HUES6 (cell line): ENCODE results near the gene CTSV.
A peak's percentile ranks its signal among the peaks of the same experiment; 100 is the strongest.
"Not testable (repeated sequence)": the region's sequence is repeated elsewhere in the genome, so short reads cannot be mapped to it uniquely, and the experiment has no call there.

ENCODE experiments used
- H3K27ac ChIP-seq: 2 replicates; pipeline ENCODE4 v1.7.0; 2013; ENCODE audit warnings: low read depth, mild to moderate bottlenecking, low read length, inconsistent platforms
- H3K27me3 ChIP-seq: 2 replicates; pipeline ENCODE4 v1.6.1; 2013; ENCODE audit warnings: low read length; ENCODE audit not compliant: control insufficient read depth, insufficient read depth
- H3K36me3 ChIP-seq: 2 replicates; pipeline ENCODE4 v1.6.1; 2013; ENCODE audit warnings: low read length; ENCODE audit not compliant: control insufficient read depth, insufficient read depth
- H3K4me1 ChIP-seq: 2 replicates; pipeline ENCODE4 v1.6.1; 2013; ENCODE audit warnings: low read length; ENCODE audit not compliant: control insufficient read depth, insufficient read depth
- H3K4me3 ChIP-seq: 2 replicates; pipeline ENCODE4 v1.5.1; 2013; ENCODE audit warnings: low read depth, low read length
- H3K9ac ChIP-seq: one replicate; pipeline ENCODE4 v1.6.1; 2013; ENCODE audit warnings: mild to moderate bottlenecking, low read length
- H3K9me3 ChIP-seq: 2 replicates; pipeline ENCODE4 v1.6.1; 2013; ENCODE audit warnings: low read depth, low read length; ENCODE audit not compliant: control insufficient read depth, insufficient read depth

Gene CTSV

GRCh38 chr9:97070325-97070724 is 31.4 kb upstream of the CTSV start:
- not testable (repeated sequence) for H3K4me1 ChIP-seq, H3K9me3 ChIP-seq, H3K27ac ChIP-seq, H3K27me3 ChIP-seq, H3K9ac ChIP-seq, H3K36me3 ChIP-seq, H3K4me3 ChIP-seq

DNA sequence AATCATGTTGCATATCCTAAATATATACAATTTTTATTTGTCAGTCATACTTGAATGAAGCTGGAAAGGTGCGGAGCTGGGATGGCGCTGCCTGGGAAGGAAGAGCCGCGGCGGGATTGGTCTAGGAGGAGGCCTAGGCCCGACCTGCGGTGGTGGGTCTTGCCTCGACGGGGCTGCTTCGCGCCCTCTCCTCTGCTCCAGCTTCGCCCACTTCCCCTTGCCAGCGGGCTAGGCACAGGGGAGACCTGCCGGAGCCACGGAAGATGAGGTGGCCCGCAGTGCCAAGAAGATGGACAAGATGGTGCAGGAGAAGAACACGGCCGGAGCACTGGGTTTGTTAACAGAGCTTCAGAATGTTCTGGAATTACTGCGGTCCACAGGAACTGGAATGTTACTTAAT is 28.5 kb upstream of the CTSV start:
- Histone ChIP-seq H3K9ac (no peak overlapping the region), H3K4me3 (no peak overlapping the region), H3K27ac (no peak overlapping the region), H3K9me3 (0 out of 2 replicates have a peak, but pooled peaks cover 3% of the 10 kb centered on the region), H3K4me1 (no peaks in the 10 kb centered on the region), H3K36me3 (no peaks in the 10 kb centered on the region), H3K27me3 (no peaks in the 10 kb centered on the region)

- Histone ChIP-seq H3K9ac (no peak overlapping the region), H3K36me3 (no peaks in the 10 kb centered on the region), H3K4me3 (no peak overlapping the region), H3K27ac (no peak overlapping the region), H3K9me3 (0 out of 2 replicates have a peak, but pooled peaks cover 3% of the 10 kb centered on the region), H3K27me3 (no peaks in the 10 kb centered on the region), H3K4me1 (no peaks in the 10 kb centered on the region)
These were observed 25.2 kb upstream of the CTSV start for GRCh38 chr9:97064176-97064575.

DNA sequence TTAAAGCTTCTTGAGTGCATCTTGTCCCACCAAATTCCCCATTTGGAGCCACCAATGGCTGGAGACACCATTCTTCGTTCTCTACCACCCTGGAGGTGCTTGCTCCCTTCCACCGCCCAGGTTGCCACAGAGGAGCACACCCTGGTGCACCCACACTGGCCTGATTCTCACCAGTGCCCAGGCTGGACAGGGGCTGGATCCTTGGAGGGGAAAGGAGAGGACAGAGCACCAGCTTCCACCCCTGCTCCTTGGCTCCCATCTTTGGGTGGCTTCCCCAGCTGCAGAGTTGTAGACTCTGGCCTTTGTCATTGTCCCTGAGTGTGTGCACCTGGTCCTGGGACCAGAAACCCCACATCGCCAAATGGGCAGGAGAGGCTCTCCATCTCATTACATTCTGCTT is 21.9 kb upstream of the CTSV start:
- Histone ChIP-seq H3K36me3 (no peaks in the 10 kb centered on the region), H3K27ac (no peak overlapping the region), H3K9ac (no peak overlapping the region), H3K4me3 (no peak overlapping the region), H3K27me3 (no peaks in the 10 kb centered on the region), H3K9me3 (no peaks in the 10 kb centered on the region), H3K4me1 (no peaks in the 10 kb centered on the region)

- Histone ChIP-seq H3K36me3 (no peaks in the 10 kb centered on the region), H3K4me1 (peaks cover under 1% of the 10 kb centered on the region; the same call in 1 of the 2 replicates), H3K27ac (no peak overlapping the region), H3K27me3 (no peaks in the 10 kb centered on the region), H3K4me3 (no peak overlapping the region), H3K9me3 (no peaks in the 10 kb centered on the region), H3K9ac (no peak overlapping the region)
These were observed 20.7 kb upstream of the CTSV start for GRCh38 chr9:97059626-97060025.

DNA sequence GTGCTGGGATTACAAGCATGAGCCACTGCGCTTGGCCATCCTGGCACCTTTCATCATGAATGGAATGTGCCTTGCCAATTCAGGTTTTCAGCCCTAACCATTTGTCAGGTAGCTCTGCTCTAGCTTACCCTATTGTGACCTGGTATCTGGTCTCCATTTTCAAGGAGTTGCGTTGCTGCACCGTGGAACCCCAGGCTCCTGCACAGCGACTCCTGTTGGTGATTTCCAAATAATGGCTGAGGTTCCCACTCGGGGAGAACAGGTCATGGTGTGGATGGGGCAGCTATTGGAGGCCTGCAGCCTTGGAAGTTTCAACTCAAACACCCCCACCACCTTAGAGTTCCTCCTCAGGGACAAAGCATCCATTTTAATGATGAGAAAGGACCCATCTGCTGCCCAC is 18.7 kb upstream of the CTSV start:
- H3K27me3 ChIP-seq: no peaks in the 10 kb centered on the region
- H3K4me3 ChIP-seq: no peak overlapping the region
- no peak overlapping the region for H3K9ac ChIP-seq
- no peak overlapping the region for H3K27ac ChIP-seq
- peaks cover 20% of the 10 kb centered on the region for H3K4me1 ChIP-seq
- no peaks in the 10 kb centered on the region for H3K9me3 ChIP-seq
- no peaks in the 10 kb centered on the region for H3K36me3 ChIP-seq

DNA sequence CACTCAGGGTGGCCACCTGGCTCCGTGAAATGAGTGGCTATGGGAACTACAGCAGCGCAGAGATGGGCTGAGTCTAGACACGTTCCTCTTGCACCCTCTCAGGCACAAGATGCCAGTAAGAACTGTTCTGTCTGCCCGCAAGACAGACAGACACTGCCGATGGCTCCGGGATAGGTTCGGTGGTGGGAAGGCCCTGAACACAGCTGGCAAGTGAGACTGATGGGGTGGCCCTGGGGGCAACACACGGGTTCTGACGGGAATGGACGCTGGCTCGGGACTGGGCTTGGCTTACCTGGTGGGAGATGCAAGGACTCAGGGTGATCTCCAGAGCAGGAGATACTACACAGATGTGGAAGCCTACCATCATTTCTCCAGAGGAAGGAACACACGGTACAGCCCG is 16.9 kb upstream of the CTSV start:
- peaks cover 26% of the 10 kb centered on the region for H3K4me1 ChIP-seq
- H3K27me3 ChIP-seq, H3K36me3 ChIP-seq, H3K9me3 ChIP-seq, H3K27ac ChIP-seq, H3K4me3 ChIP-seq, H3K9ac ChIP-seq: not testable (repeated sequence)

- Histone ChIP-seq H3K9me3 (peaks cover 6% of the 10 kb centered on the region; the same call in 1 of the 2 replicates), H3K4me3 (no peak overlapping the region; the same call in 1 of the 2 replicates), H3K9ac (peak overlapping the region; percentile 36), H3K27me3 (no peaks in the 10 kb centered on the region), H3K36me3 (no peaks in the 10 kb centered on the region), H3K4me1 (peaks cover 26% of the 10 kb centered on the region), H3K27ac (0 out of 2 replicates have a peak overlapping the region, but pooled peaks have one; percentile 50)
These were observed 14.8 kb upstream of the CTSV start for GRCh38 chr9:97053717-97054116.

DNA sequence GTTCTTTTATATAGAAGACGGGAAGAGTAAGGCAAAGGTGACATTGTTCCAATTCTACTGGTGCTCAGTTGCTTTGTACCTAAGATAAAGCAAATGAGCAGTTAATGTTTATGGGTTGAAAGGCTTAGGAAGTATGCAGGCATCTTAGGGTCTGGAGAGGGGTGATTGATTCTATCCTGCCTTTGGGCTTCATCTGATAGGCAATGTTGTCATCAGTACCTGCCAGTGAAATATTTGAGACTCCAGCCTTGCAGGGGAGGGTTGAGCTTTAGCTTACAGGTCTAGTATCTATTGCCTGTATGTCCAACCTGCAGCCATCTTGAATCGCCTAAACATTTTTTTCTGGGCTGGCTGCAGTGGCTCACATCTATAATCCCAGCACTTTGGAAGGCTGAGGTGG is 13.8 kb upstream of the CTSV start:
- peak overlapping the region; percentile 50; the same call in 1 of the 2 replicates for H3K27ac ChIP-seq
- no peak overlapping the region for H3K9ac ChIP-seq

DNA sequence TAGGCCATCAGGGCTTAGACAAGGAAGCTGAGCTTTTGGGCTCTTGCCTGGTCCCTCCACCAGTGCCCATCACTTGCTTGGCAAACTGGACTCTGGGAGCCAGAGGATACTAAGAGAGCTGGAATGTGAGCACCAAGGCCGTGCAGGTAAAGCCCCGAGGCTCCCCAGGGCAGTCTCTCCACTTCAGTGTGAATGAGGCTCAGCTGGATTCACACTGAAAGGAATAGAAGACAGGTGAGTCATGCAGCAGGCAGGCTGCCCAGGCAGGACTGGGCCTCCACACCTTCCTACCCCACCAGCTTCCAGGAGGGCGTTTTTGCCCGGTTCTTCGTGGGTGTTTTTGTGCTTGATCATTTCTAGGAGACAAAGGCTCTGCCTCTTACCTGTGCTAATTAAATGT is 7.3 kb upstream of the CTSV start:
- Histone ChIP-seq H3K4me3 (no peak overlapping the region), H3K4me1 (peaks cover 31% of the 10 kb centered on the region), H3K27me3 (no peaks in the 10 kb centered on the region), H3K27ac (peak overlapping the region; percentile 24; the same call in 1 of the 2 replicates), H3K9me3 (peaks cover 12% of the 10 kb centered on the region; the same call in 1 of the 2 replicates), H3K9ac (no peak overlapping the region), H3K36me3 (no peaks in the 10 kb centered on the region)

More for the DNA sequence above, 13.8 kb upstream of the CTSV start:
- H3K9me3 ChIP-seq: peaks cover 6% of the 10 kb centered on the region; the same call in 1 of the 2 replicates
- H3K4me3 ChIP-seq: no peak overlapping the region
- no peaks in the 10 kb centered on the region for H3K36me3 ChIP-seq
- no peaks in the 10 kb centered on the region for H3K27me3 ChIP-seq
- H3K4me1 ChIP-seq: peaks cover 29% of the 10 kb centered on the region

DNA sequence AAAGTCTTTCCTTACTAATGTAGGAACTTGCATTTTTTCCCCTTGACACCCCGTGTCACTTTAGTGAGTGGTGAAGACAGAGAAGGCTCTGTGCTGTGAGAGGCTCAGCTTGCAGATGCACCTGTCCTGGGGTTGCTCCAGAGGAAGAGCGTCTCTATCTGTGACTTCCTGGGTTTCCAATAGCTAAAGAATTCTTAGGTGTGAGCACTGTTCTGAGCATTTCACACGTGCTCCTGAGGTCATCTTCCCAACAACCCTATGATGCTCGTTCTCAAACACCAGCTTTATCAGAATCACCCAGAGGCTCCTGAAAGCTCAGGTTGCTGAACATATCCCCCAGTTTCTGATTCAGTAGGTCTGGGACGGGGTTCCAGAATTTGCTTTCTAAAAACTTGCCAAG is 6.4 kb upstream of the CTSV start:
- no peak overlapping the region for H3K9ac ChIP-seq
- no peaks in the 10 kb centered on the region for H3K36me3 ChIP-seq
- peaks cover 6% of the 10 kb centered on the region; the same call in 1 of the 2 replicates for H3K9me3 ChIP-seq
- H3K27me3 ChIP-seq: no peaks in the 10 kb centered on the region
- H3K27ac ChIP-seq: no peak overlapping the region
- H3K4me1 ChIP-seq: peaks cover 31% of the 10 kb centered on the region
- no peak overlapping the region for H3K4me3 ChIP-seq

- no peak overlapping the region for H3K27ac ChIP-seq
- H3K9me3 ChIP-seq: peaks cover 6% of the 10 kb centered on the region; the same call in 1 of the 2 replicates
- peaks cover 12% of the 10 kb centered on the region for H3K27me3 ChIP-seq
These were observed 3.0 kb upstream of the CTSV start for GRCh38 chr9:97041898-97042297.

More at GRCh38 chr9:97041898-97042297, 3.0 kb upstream of the CTSV start:
- Histone ChIP-seq H3K4me3 (no peak overlapping the region), H3K9ac (no peak overlapping the region), H3K36me3 (peaks cover 9% of the 10 kb centered on the region), H3K4me1 (peaks cover 26% of the 10 kb centered on the region)
